GM21360 (cell line): ENCODE results near the gene COL5A2.

Source experiments
- ATAC-seq: cut with Tn5 transposase; IDR thresholded peaks from one replicate; pipeline ENCODE4 v1.9.1; 2021; ENCODE audit warnings: mild to moderate bottlenecking, moderate library complexity; ENCODE audit not compliant: unreplicated experiment

COL5A2 gene

DNA sequence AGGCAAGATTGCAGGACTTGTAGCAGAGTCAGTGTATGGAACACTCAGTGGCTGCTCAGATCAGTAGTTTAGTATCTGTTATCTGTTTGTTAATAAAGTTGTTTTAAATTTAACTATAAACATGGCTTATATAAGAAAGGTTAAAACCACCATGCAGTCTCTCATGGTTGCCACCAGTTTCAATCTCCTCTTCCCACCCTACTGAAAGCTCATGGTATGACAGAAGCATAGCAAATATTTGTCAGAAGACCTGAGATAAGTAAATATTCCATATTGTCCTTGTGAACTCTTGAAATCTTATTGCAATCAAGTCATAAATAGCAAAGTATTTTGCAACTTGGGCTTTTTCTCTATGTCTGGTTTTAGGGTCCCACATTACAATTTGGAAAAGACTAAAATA, 2.1 kb upstream of the COL5A2 start:
- no peak for ATAC-seq

DNA sequence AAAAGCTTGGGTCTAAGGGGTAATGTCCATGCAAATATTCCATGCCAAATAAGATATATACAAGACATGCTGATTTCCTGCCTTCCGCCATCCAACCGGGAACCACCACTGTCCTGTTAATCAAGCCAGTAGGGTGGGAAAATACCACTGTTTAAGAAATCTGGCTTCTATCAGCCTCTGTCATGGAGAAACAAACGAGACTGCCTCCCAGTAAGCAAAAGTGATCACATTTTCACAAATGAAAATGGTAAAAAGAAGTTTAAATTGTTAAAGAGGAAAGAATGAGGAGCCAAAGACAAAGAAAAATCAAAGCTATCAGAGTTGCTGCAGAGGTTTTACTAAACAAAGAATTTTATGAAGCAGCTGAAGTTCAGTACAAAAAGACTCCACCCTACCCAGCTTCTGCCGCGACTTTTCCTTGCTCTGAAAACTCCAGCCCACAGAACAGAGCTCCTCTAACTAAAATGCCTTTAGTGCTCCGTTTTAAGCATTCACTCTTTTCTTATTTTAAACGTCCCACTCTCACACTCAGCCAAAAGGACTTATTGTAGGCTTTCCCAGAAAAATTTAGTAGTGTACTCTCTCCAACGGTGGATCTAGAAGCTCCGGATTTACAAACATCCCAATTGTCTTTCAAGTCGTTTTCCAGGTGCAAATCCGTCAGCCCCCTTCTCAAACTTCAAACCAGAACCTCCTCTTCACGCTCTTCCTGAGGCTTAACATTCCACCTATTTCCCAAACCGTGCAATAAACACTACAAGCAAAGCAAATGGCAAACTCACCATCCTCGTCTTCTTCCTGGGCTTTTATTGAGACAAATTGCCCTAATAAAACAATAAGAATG, 613 bp downstream of the COL5A2 start:
- ATAC-seq = no peak

DNA sequence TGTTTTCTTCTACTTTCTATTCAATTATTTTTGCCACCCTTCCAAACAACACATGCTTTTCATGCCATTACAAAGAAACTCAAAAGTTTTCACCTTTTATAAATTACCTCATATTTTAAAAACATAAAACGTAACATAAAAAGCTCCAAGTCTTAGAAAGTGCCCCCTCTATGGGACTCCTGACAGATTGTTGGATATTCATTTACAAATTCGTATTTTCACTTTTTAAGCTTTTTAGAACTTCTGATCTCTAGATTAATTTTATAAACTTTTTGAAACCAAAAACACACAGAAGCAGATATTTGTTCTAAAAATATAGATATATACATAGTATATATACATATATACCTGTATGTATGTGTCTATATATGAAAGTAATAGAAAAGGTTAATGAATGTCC, 1.5 kb downstream of the COL5A2 start:
- no peak for ATAC-seq

DNA sequence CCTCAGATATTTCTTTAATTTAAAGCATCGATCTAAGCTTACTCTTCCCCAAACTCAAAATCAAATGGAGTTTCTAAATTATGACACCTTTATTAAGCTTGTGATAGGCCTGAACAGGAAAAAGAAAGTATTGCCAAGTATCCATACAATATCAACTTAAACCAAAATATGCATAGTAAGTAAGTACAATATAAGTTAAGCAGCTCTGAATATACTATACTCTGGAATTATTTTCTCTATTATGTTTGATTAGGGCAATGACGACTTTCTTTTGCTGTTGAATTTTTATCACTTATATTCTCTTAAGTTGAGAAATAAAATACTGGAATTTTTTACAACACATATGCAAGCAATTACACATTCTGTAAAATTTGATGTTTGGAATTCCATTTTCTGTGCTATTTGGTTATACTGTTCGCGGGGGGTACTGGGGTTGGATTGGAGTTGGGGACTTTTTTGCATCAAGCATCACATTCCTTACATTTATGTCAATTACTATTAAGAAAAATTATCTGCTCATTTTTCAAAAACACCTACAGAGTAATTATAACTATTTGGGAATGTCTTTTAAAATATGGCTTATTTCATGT, 2.2 kb downstream of the COL5A2 start:
- no peak for ATAC-seq

DNA sequence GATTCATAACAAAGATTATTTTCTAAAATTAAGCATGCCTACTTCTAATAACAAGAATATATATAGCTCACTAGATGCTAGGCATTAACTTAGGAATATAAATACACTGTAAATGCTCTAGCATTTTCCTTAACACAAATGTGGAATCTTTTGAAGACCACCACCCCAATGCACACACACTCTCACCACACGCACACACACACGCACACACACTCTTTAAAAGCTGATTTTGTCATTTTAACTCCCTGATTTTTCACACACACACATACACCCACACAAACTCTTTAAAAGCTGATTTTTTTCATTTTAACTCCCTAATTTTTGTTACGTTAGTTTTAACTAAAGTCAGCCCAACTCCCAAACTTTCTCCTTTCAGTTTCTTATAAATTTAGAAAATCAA, 3.0 kb downstream of the COL5A2 start:
- ATAC-seq = no peak

DNA sequence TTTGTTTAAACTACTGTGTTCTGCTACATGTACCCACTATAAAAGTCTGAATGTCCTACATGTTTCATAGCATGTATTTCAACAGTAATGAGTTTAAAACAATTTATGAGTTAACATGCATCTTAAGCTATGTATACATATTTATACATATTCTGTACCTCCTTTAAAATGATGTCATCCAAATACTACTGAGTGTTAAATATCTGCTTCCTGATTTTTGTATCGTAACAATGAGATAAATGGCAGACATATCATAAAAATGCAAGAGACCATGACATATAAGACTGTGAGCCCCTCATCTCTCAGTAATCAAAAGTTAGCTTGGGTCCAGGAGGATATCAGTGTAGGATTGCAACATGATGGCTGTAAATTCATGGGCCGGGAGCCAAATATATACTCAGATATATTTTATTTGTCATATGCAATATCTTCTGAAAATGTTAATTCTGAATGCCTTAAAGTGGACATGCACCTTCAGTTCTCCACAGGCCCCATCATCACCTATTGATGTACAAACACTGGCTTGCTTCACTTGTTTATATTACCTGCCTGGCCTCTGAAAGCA, 3.6 kb downstream of the COL5A2 start:
- no peak for ATAC-seq

DNA sequence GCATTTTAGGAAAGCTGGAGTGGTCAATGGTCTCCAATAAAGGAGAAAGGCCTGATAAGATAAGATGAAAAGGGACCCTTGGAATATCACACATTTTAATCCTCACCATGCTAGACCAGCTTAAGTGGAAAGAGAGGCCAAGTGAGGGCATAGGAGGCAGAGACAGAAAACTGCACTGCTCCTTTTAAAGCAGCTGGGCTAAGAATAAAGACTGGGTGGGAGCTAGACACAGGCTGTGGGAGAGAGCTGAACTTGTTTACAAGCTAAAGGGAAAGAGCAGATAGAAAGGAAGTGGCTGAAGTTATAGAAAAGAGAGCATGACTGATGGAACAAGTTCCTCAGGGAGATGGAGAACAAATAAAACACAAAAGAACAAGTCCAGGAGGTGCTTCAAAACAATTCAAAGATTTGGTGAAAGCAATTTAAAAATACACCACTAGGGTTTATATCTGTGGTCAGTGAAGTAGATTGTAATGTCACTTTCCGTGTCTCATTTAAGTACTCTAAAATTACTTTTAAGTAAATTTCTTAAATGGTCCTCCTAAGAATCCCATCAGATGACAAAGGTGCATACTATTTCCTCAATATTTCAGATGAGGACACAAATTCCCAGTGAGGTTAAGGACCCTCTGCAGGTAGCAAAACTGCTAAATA, 7.5 kb downstream of the COL5A2 start:
- ATAC-seq = no peak

DNA sequence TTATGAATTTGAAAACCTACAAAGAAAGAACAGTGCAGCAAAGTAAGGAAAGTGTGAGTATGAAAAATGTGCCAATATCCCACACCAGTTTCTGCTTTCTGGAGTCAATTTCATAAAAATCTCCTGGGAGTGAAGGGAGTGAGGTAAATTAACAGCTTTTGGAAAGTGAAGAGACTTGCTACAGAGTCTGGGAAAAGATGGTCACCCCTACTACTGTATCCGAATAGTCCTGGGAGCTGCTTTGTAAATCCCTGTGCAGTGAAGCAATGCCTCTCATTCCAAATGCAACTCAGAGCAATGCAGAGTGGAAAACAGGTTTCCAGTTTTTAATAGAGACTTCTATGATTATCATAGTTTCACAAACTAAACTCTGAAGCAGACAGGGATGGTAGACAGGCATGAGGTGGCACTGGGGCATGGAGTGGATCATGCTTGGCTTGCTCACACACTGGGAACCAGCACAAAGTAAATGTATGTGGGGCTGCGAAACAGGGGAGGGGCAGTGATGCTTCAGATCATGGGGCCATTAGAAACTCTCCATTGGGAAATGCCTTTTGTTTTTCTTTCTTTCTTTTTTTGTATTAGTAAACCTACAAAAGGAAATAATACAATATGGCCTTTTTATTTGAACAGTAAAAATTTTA, 10.6 kb downstream of the COL5A2 start:
- no peak for ATAC-seq

DNA sequence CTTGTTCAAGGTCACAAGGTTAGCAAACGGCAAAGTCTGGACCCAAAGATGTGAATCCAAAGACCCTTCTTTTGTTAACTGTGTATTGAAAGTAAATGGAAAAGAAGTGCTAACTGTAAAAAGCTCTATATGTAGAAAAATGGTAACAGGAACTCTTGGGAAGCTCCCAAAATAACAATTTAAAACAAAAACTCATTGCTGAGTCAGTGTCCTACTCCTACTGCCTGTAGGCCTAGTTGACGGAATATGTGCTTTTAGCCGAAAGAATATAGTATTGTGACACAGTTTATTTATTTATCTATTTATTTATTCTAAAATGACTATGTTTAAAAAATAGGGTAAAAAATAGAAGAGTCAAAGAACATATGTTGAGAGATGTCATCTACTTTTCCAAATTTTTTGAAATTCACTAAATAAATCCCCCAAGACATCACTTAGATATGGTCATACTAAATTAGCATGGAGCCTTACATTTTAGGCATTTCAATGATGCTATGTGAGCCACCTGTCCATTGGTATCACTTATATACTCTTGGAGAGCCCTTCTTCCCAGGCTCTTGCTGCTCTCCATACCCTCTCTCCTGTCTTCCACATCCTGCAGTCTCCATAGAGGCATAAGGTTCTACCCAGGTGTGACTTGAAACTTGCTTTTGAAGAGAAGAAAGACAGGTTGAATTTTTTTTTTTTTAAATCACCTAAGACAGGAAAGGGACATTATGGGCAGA, 13.7 kb downstream of the COL5A2 start:
- no peak for ATAC-seq

DNA sequence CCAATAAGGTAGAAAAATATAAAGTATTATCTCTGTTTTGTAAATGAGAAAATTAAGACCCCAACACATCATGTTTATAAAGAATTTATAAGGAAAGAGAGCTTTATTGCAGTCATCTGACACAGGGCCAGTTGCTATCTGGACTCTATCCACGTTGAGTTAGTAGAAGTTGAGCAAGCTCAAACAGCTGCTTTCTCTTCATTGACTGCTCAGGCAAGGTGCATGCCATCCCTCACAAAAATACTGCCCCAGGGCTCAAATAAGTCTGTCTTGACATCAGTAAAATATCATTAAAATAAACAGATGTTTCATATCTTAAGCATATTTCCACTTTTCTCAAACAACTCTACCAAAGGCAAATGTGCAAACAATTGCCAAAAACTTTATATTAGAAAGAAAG, 14.8 kb downstream of the COL5A2 start:
- no peak for ATAC-seq

DNA sequence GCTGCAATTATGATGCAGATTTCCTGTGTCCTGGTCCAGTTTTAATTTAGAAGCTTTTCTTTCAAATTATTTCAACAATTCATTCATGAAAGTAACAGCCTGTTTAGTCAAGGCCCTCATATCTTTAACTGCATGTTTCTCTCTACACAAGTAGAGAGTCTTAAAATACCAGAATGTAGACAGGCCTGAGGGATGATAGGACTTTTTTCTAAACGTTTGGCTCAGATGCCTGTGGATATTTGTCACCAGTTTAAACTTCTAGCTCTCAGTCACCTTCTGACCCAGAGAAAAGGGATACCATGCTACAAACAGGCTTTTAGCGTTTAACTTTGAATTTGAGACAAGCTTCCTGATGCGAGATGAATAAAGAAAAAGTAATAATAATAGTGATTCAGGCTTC, 15.7 kb downstream of the COL5A2 start:
- no peak for ATAC-seq

DNA sequence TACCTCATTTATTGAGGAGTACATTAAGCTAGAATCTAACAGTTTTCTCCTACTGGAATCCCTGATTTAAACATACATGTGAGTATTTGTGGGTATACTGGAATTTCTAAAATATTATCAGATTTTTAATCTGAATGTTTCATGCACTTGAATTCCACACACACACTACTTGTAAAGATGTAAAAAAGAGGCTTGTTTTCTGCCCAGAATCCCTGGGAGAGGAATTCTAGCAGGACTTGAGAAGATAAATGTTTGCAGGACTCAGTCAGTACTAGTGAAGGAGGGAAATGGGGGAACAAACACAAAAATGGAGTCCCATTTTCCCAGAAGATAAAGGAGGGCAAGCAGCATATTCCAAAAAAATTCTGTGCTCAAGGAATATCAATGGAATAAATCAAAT, 17.0 kb downstream of the COL5A2 start:
- no peak for ATAC-seq

DNA sequence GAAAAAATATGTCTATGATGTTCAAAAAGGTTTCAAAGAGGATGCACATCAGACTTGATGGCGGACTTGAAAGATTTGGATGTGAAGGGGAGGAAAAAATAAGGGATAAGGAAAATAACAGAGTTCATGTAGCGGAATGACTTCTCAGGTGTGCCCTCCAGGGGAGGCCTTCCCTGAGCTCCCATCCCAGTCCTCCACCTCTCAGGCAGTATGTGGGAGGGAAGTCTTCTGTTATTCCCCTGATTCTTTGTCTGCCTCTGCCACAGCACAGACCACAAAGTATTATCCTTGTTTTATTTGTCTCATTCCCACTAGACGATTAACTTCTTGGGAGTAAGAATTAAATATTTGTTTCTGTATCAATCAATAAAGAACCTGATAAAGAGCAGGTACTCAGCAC, 17.7 kb downstream of the COL5A2 start:
- no peak for ATAC-seq

DNA sequence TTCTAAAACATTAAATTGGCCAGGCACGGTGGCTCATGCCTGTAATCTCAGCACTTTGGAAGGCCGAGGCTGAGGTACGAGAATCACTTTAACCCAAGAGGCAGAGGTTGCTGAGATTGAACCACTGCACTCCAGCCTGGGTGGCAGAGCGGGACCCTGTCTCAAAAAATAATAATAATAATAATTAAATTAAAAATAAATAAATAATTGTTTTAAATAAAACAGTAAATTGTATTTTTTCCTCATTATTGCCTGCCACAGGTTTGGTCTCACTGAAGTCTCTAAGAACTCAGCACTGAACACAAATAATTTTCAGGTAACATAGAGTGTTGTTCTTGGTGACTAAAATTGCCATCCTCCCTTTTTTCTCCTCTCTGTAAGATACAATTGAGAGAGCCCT, 19.8 kb downstream of the COL5A2 start:
- no peak for ATAC-seq

DNA sequence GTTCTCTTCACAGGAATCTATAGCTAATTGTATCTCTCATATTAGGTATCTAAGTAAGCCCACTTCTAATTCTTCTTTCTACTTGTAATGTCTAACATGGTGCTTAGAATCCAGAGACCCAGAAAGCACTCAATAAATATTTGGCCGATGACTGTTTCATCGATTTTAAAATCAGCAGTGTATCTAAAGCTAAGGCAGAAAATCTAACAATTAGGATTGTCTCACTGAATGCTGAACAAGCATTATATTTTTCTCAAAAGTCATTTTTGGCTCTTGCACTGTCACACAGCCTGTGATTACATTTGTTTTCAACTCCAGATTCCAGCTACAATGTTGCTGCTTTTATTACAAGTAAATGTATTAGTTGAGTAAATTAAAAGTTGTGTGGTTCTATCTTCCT, 20.3 kb downstream of the COL5A2 start:
- no peak for ATAC-seq

DNA sequence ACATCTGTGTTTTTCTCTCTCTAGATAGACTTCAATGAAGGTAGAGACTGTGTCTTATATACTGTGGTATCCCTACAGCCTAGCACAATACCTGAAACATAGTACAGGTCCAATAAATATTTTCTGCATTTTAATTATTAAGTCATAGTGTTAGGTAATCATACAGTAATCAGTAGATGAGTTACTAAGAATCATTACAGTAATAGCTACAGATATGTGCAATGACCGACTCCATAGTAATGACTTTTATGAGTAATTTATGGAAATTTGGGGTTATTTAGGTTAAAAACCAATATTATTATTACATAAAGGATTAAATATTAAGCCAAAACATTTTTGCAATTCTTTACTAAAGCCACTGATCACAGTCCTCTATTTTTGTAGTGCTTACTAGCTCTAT, 21.6 kb downstream of the COL5A2 start:
- ATAC-seq = no peak

DNA sequence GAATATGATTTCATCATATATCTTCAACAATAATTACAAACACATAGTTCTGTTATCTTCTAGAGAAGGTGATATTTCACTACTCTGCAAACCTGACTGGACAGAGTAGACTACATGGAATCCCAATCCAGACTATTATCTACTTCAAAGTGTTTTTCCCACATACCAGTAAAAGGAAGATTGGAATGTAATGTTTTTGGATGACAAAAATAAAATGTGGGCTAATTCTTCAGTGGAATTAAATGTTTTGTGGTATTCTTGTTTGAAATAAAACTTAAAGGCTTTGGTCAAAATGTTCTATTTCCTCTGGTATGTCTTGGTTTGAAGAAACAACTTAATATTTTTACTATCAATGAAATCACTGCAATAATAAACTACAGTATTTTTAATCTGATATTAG, 22.1 kb downstream of the COL5A2 start:
- no peak for ATAC-seq

DNA sequence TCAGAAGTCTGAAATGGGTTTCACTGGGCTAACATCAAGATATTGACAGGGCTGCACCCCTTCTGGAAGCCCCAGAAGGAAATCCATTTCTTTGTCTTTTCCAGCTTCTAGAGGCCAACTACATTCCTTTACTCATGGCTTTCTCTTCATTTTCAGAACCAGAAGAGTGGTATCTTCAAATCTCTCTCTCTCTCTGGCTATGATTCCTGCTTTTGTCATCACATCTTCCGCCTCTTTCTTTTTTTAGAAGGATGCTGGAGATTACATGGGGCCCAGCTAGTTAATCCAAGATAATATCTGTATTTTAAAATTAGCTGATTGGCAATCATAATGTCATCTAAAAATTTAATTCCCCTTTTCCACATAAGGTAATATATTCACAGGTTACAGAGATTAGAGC, 23.8 kb downstream of the COL5A2 start:
- no peak for ATAC-seq

DNA sequence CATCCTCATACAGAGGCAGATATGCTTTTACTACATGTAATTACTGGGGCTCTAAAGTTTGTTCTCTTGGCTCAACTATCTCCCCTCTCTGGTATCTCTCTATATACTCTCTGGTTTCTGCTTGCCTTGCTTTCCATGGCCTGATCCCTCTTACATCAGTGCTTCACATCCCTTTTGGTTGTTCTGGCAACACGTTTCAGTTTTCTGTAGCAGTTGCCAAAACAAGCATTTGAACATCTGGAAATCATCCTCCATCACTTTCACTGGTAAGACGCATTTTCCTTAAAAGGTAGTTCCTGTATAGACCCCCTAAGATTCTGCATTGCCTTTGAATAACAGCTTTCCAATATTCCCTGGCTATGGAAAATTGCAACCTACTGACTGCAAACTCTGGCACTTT, 25.9 kb downstream of the COL5A2 start:
- no peak for ATAC-seq

DNA sequence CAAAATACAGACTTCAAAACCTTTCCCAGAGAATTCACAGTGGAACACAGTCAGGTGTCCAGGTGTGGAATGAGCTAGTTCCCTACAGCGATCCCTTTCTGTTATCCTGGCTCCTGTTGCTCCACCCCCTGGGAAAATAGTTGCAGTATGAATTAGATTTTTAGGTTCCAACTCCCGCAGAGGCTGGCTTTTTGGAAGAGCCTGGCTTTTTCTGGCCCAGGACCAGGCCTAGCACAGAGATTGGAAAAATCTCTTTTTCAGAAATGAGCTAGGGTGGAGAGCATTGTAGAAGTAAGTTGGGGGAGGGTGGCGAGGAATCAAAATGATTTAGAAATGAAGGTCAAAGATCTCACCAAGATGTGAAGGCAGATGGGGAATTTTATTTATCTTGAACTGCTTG, 27.1 kb downstream of the COL5A2 start:
- ATAC-seq = no peak

DNA sequence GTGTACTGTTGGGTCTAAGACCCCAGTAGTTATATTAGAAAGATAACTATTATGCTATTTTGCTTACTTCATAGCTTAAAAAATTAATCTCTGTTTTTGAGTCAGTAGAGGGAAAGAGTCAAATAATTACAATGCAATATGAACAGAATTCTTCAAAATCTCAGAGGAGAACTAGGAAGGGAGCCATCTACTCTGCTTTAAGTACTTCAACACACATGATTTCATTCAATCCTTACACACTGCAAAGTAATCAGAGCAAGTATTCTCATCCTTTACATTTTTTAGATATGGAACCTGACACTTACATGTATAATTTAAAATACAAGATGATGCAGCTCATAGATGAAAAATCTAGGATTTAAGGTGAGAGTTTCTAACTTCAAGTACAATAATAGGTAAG, 27.7 kb downstream of the COL5A2 start:
- no peak for ATAC-seq
